ENCODE results near the gene EYA3.

Gene EYA3

DNA sequence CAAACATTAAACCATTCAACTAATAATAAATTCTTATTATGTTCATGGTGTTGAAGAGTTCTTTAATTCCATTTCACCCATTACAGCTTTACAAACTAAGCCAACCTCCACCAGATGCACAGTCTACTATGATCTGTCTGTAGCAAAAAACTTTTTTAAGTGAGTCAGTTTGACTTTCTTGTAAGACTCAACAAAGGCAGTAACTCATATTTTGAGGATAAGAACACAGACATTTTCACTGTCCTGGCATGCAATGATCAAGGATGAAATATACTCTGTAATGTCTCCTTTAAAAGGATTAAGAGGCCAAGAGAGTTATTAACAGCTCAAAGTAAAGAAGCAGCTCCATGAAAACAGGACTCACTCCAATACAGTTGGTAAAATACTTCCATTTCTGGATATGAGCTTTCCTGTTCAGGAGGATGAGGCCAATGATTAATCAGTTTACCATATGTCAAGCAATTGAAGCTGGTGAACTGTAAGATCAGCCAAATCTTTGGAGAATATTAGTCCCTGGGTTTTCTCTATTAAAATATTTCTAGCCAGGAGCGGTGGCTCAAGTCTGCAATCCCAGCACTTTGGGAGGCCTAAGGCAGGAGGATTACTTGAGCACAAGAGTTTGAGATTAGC lies 108.1 kb downstream of the EYA3 start:
- TF ChIP-seq CTCF (IDR thresholded peaks at IDR 0.05) = no peak

DNA sequence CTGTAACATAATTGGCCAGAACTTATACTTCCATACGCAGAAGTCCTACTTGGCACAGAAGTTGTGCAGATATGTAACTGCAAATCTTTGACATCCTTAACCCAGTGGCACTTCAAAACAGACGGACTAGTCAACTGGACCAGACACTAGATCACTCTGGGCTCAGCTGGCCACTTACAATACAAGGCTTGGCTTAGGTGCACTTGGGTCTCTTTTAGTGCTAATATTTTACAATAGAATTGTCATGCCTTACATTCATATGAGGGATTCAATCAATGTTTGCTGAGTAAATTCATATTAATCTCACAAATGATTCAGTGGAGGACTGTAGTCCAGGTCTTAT lies 108.6 kb downstream of the EYA3 start:
- no peak; the same call in 1 of the 2 replicates for TF ChIP-seq CTCF (IDR thresholded peaks at IDR 0.05)

GRCh38 chr1:27979151-27979858 lies 109.1 kb downstream of the EYA3 start:
- peak; percentile 63 for TF ChIP-seq CTCF (IDR thresholded peaks at IDR 0.05)

- no peak for TF ChIP-seq CTCF (IDR thresholded peaks at IDR 0.05)
These were observed 114.0 kb downstream of the EYA3 start for GRCh38 chr1:27974417-27974781.

- no peak for TF ChIP-seq CTCF (IDR thresholded peaks at IDR 0.05)
These were observed 114.5 kb downstream of the EYA3 start for GRCh38 chr1:27973771-27974416.

GRCh38 chr1:27972141-27972540 lies 116.3 kb downstream of the EYA3 start:
- TF ChIP-seq CTCF (IDR thresholded peaks at IDR 0.05) = no peak

DNA sequence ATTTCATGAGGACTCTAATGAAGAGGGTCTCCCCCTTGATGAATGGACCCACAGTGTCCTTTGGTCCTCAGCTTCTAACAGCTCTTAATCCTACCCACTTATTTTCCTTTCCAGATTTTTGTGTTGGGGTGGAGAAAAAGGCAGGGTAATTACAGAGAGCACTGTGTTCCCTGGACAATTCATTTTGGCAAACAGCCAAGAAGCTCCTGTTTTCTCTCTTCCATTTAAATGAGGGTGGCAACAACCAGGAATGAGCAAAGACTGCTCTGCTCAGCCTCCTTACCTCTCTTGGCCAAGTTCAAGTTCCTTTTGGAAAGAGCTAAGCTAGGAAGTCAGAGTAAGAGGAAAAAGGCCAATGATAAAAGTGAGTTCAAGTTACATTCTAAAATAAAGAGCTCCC lies 116.7 kb downstream of the EYA3 start:
- TF ChIP-seq CTCF (IDR thresholded peaks at IDR 0.05) = no peak
